GM12865 (cell line): ENCODE results near the gene SYTL2.

Experiments used
- DNase-seq: peaks from one replicate; pipeline ENCODE4 v3.0.0; 2010; ENCODE audit warnings: low read depth
- H3K4me3 ChIP-seq: 2 replicates; pipeline ENCODE4 v1.5.1; 2011; ENCODE audit warnings: mild to moderate bottlenecking, low read depth, low read length, control low read depth
- CTCF ChIP-seq: IDR thresholded peaks from 2 replicates; pipeline ENCODE4 v1.5.1; 2011; ENCODE audit warnings: low read length, control low read depth, low read depth, inconsistent platforms; ENCODE audit not compliant: insufficient read depth; ENCODE audit errors: missing control alignments

SYTL2 gene

GRCh38 chr11:85695546-85695945 lies 115.4 kb downstream of the SYTL2 start:
- no peak for TF ChIP-seq CTCF
- H3K4me3 ChIP-seq = no peak overlapping the region
- DNase-seq = no peak

- H3K4me3 ChIP-seq = no peak overlapping the region
- peak; percentile 29 for TF ChIP-seq CTCF
- DNase-seq = peak; percentile 26
Observed at GRCh38 chr11:85694385-85694980, 116.5 kb downstream of the SYTL2 start.

GRCh38 chr11:85685820-85686459 lies 125.0 kb downstream of the SYTL2 start, which contains the start of gene CCDC89:
Gene CCDC89, minus strand, starts transcription at chr11:85686195. Its CDS starts 65 bp downstream, at chr11:85686130.
- no peak within 1 kb of the TSS for H3K4me3 ChIP-seq
- no peak for TF ChIP-seq CTCF
- peak; percentile 6 for DNase-seq

GRCh38 chr11:85685125-85685819 lies 125.7 kb downstream of the SYTL2 start:
- no peak for TF ChIP-seq CTCF
- no peak overlapping the region for H3K4me3 ChIP-seq
- no peak for DNase-seq

GRCh38 chr11:85682330-85683305 lies 128.3 kb downstream of the SYTL2 start:
- DNase-seq = peak; percentile 60
- no peak for TF ChIP-seq CTCF

GRCh38 chr11:85680897-85681296 lies 130.0 kb downstream of the SYTL2 start:
- TF ChIP-seq CTCF = no peak
- DNase-seq = peak; percentile 20
- H3K4me3 ChIP-seq = no peak overlapping the region

More at GRCh38 chr11:85682330-85683305, 128.3 kb downstream of the SYTL2 start:
- peak overlapping the region; percentile 49 for H3K4me3 ChIP-seq
